OCI-LY7 (cell line): Measurements from ENCODE around the gene THAP3.

Experiments used
- EZH2phosphoT487 ChIP-seq: fragments of 200-600 bp; sonication (generic); IDR thresholded peaks from 2 replicates; pipeline ENCODE4 v1.6.1; 2018; ENCODE audit warnings: low read depth, borderline replicate concordance, mild to moderate bottlenecking, mixed run types, antibody characterized with exemption, low read length, moderate library complexity, mixed read lengths
- TF ChIP-seq, protein P1 (sequence below): fragments of 200-600 bp; sonication (generic); conservative IDR thresholded peaks from 2 replicates; pipeline ENCODE4 v1.5.1; 2014; ENCODE audit warnings: mild to moderate bottlenecking, antibody characterized with exemption, low read length, moderate library complexity, mixed read lengths

- TF ChIP-seq, protein P1, sequence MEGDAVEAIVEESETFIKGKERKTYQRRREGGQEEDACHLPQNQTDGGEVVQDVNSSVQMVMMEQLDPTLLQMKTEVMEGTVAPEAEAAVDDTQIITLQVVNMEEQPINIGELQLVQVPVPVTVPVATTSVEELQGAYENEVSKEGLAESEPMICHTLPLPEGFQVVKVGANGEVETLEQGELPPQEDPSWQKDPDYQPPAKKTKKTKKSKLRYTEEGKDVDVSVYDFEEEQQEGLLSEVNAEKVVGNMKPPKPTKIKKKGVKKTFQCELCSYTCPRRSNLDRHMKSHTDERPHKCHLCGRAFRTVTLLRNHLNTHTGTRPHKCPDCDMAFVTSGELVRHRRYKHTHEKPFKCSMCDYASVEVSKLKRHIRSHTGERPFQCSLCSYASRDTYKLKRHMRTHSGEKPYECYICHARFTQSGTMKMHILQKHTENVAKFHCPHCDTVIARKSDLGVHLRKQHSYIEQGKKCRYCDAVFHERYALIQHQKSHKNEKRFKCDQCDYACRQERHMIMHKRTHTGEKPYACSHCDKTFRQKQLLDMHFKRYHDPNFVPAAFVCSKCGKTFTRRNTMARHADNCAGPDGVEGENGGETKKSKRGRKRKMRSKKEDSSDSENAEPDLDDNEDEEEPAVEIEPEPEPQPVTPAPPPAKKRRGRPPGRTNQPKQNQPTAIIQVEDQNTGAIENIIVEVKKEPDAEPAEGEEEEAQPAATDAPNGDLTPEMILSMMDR, result no peak
- no peak for TF ChIP-seq EZH2phosphoT487
Observed at GRCh38 chr1:6638226-6638625, 13.6 kb downstream of the THAP3 start.
